Upper lobe of left lung (tissue), 4 donors: Measurements from ENCODE around the gene FNIP1.

Experiments used
- POLR2A ChIP-seq, 4 donors: fragments of 450-650 bp; IDR thresholded peaks; one replicate each; pipeline ENCODE4 v1.5.1; 2016 to 2017; ENCODE audit warnings: antibody characterized with exemption in 4 of 4, mild to moderate bottlenecking in 2 of 4
- TF ChIP-seq, protein P1 (sequence below), 6 experiments: fragments of 450-650 bp in 4 of 6; fragments of 200-600 bp in 2 of 6; sonication (generic) in 2 of 6; IDR thresholded peaks; one replicate each; pipeline ENCODE4 v1.5.1; 2016 to 2019; ENCODE audit warnings: antibody characterized with exemption in 6 of 6

DNA sequence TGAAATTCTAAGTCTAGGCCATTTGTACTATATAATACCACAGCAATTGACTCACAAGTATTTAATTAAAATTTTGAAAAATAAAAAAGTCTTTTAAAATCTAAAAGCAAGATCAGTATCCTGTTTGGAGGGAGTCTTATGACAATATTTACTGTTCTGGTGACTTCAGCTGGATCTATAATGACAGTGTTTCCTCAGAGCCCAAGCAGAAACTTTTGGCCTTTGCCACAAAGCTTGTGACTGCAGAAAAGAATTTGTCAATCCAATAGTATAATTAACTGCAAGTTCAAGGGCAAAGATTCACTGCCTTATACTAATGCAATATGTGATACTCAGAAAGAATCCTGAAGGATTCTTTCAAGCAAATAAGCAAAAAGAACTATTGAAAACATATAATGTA is 112.2 kb downstream of the FNIP1 start:
- TF ChIP-seq POLR2A (IDR thresholded peaks at IDR 0.05): no peak
- TF ChIP-seq, protein P1, sequence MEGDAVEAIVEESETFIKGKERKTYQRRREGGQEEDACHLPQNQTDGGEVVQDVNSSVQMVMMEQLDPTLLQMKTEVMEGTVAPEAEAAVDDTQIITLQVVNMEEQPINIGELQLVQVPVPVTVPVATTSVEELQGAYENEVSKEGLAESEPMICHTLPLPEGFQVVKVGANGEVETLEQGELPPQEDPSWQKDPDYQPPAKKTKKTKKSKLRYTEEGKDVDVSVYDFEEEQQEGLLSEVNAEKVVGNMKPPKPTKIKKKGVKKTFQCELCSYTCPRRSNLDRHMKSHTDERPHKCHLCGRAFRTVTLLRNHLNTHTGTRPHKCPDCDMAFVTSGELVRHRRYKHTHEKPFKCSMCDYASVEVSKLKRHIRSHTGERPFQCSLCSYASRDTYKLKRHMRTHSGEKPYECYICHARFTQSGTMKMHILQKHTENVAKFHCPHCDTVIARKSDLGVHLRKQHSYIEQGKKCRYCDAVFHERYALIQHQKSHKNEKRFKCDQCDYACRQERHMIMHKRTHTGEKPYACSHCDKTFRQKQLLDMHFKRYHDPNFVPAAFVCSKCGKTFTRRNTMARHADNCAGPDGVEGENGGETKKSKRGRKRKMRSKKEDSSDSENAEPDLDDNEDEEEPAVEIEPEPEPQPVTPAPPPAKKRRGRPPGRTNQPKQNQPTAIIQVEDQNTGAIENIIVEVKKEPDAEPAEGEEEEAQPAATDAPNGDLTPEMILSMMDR (IDR thresholded peaks at IDR 0.05): no peak
